ENCODE data around the gene BHLHE23. TPM values are rescaled to one million over a fixed set of nuclear protein-coding genes. Genes with fewer than 3 reads are reported as not detected.

BHLHE23 gene
- total and polyA plus RNA-seq, 2 donors (not counting 1 experiment from before 2014, with no cell fraction given): not detected

- H3K9me3 ChIP-seq (ENCODE audit: control insufficient read depth, insufficient read depth, low read depth, low read length): no peaks in the 10 kb centered on the region
- H3K79me2 ChIP-seq (ENCODE audit: control insufficient read depth, insufficient read depth, low read length): no peaks in the 10 kb centered on the region
- DNase-seq (ENCODE audit: low read depth in 2 of 2): no peak
- H3K4me3 ChIP-seq (replicated peaks in 1 of 4; ENCODE audit: control extremely low read depth in 1 of 4, insufficient read depth in 1 of 4, low read depth in 3 of 4, low read length in 4 of 4): no peak overlapping the region
- H3K4me2 ChIP-seq (ENCODE audit: extremely low read depth, insufficient read depth, low read length): no peak overlapping the region
- peaks cover 36% of the 10 kb centered on the region for H3K27me3 ChIP-seq (ENCODE audit: control insufficient read depth, insufficient read depth, low read length)
- no peak for TF ChIP-seq EZH2 (IDR thresholded peaks at IDR 0.05; ENCODE audit: low read length, missing control alignments)
- TF ChIP-seq, protein P1, sequence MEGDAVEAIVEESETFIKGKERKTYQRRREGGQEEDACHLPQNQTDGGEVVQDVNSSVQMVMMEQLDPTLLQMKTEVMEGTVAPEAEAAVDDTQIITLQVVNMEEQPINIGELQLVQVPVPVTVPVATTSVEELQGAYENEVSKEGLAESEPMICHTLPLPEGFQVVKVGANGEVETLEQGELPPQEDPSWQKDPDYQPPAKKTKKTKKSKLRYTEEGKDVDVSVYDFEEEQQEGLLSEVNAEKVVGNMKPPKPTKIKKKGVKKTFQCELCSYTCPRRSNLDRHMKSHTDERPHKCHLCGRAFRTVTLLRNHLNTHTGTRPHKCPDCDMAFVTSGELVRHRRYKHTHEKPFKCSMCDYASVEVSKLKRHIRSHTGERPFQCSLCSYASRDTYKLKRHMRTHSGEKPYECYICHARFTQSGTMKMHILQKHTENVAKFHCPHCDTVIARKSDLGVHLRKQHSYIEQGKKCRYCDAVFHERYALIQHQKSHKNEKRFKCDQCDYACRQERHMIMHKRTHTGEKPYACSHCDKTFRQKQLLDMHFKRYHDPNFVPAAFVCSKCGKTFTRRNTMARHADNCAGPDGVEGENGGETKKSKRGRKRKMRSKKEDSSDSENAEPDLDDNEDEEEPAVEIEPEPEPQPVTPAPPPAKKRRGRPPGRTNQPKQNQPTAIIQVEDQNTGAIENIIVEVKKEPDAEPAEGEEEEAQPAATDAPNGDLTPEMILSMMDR (conservative IDR thresholded peaks at IDR 0.05 in 1 of 2, IDR thresholded peaks at IDR 0.05 in 1 of 2; ENCODE audit: low read depth in 1 of 2, low read length in 2 of 2): no peak
- H3K27ac ChIP-seq (ENCODE audit: insufficient read depth, low read length): no peak overlapping the region
- no peaks in the 10 kb centered on the region for H3K36me3 ChIP-seq (ENCODE audit: control insufficient read depth, insufficient read depth, low read length)
- H3K4me1 ChIP-seq (ENCODE audit: control insufficient read depth, extremely low read depth, insufficient read depth, low read length): no peaks in the 10 kb centered on the region
- H4K20me1 ChIP-seq (ENCODE audit: control insufficient read depth, extremely low read depth, insufficient read depth, low read length): no peaks in the 10 kb centered on the region
- H3K9ac ChIP-seq (ENCODE audit: insufficient read depth, low read length): no peak overlapping the region
- H2AFZ ChIP-seq (ENCODE audit: low read length): no peak overlapping the region
Observed at GRCh38 chr20:63027922-63028389, 21.2 kb upstream of the BHLHE23 start.

GRCh38 chr20:63027221-63027921, 20.6 kb upstream of the BHLHE23 start:
- Histone ChIP-seq H3K79me2 (ENCODE audit: control insufficient read depth, insufficient read depth, low read length) (no peaks in the 10 kb centered on the region), H3K4me3 (replicated peaks in 1 of 4; ENCODE audit: control extremely low read depth in 1 of 4, insufficient read depth in 1 of 4, low read depth in 3 of 4, low read length in 4 of 4) (no peak overlapping the region), H3K9ac (ENCODE audit: insufficient read depth, low read length) (no peak overlapping the region), H3K4me1 (ENCODE audit: control insufficient read depth, extremely low read depth, insufficient read depth, low read length) (no peaks in the 10 kb centered on the region), H3K27ac (ENCODE audit: insufficient read depth, low read length) (no peak overlapping the region), H3K4me2 (ENCODE audit: extremely low read depth, insufficient read depth, low read length) (no peak overlapping the region), H3K36me3 (ENCODE audit: control insufficient read depth, insufficient read depth, low read length) (no peaks in the 10 kb centered on the region), H2AFZ (ENCODE audit: low read length) (no peak overlapping the region), H3K27me3 (ENCODE audit: control insufficient read depth, insufficient read depth, low read length) (peaks cover 35% of the 10 kb centered on the region), H4K20me1 (ENCODE audit: control insufficient read depth, extremely low read depth, insufficient read depth, low read length) (no peaks in the 10 kb centered on the region), H3K9me3 (ENCODE audit: control insufficient read depth, insufficient read depth, low read depth, low read length) (no peaks in the 10 kb centered on the region)
- TF ChIP-seq, protein P1 (conservative IDR thresholded peaks at IDR 0.05 in 1 of 2, IDR thresholded peaks at IDR 0.05 in 1 of 2; ENCODE audit: low read depth in 1 of 2, low read length in 2 of 2): no peak
- no peak for TF ChIP-seq EZH2 (IDR thresholded peaks at IDR 0.05; ENCODE audit: low read length, missing control alignments)
- no peak for DNase-seq (ENCODE audit: low read depth in 2 of 2)

DNA sequence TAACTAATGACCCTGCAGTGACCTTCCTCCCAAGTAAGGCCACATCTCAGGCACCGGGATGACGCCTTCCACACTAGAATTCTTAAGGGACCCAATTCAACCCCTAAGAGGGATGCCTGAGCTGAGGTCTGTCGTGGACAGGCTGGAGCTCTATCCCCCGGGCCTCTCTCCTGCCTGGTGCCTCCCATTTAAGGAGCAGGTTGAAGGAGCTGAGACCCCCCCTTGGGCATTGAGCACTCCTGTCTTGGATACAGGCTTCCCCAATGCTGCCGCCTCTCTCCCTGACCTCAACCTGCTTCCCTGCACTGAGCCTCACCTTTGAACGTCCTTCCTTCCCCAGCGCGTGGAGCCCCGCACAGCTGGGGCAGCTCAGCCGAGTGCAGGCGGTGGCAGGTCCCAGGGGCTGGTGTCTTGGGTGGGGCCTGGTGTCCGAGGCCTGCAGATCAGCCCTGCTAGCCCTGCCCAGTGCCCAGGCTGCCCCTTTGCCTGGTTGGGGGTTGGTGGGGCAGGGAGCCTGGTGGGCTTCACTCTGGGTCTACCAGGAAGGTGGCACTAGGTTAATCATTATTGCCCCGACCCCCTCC, 19.9 kb upstream of the BHLHE23 start:
- Histone ChIP-seq H3K27me3 (ENCODE audit: control insufficient read depth, insufficient read depth, low read length) (peaks cover 32% of the 10 kb centered on the region), H2AFZ (ENCODE audit: low read length) (no peak overlapping the region), H3K4me2 (ENCODE audit: extremely low read depth, insufficient read depth, low read length) (no peak overlapping the region), H4K20me1 (ENCODE audit: control insufficient read depth, extremely low read depth, insufficient read depth, low read length) (no peaks in the 10 kb centered on the region), H3K9me3 (ENCODE audit: control insufficient read depth, insufficient read depth, low read depth, low read length) (no peaks in the 10 kb centered on the region), H3K4me1 (ENCODE audit: control insufficient read depth, extremely low read depth, insufficient read depth, low read length) (no peaks in the 10 kb centered on the region), H3K27ac (ENCODE audit: insufficient read depth, low read length) (no peak overlapping the region), H3K36me3 (ENCODE audit: control insufficient read depth, insufficient read depth, low read length) (no peaks in the 10 kb centered on the region), H3K79me2 (ENCODE audit: control insufficient read depth, insufficient read depth, low read length) (no peaks in the 10 kb centered on the region), H3K9ac (ENCODE audit: insufficient read depth, low read length) (no peak overlapping the region), H3K4me3 (replicated peaks in 1 of 4; ENCODE audit: control extremely low read depth in 1 of 4, insufficient read depth in 1 of 4, low read depth in 3 of 4, low read length in 4 of 4) (no peak overlapping the region)
- no peak for DNase-seq (ENCODE audit: low read depth in 2 of 2)
- TF ChIP-seq, protein P1 (conservative IDR thresholded peaks at IDR 0.05 in 1 of 2, IDR thresholded peaks at IDR 0.05 in 1 of 2; ENCODE audit: low read depth in 1 of 2, low read length in 2 of 2): no peak
- no peak for TF ChIP-seq EZH2 (IDR thresholded peaks at IDR 0.05; ENCODE audit: low read length, missing control alignments)
